Aortic smooth muscle cell (primary cell): Measurements from ENCODE around the gene EIF1AD. TPM values are rescaled to one million over a fixed set of nuclear protein-coding genes. Genes with fewer than 3 reads are reported as not detected.

Experiments
- total RNA-seq: library from RNA; depleted of rRNA; stranded (reverse); fragments of >200 nt; gene quantifications from 2 replicates; pipeline ENCODE4 v1.2.3, GENCODE V29; 2014

EIF1AD gene
- 32.6 and 36.8 TPM in 2 replicates for total RNA-seq

GRCh38 chr11:66001942-66002647 is at the start of gene EIF1AD, which contains the start of gene BANF1:
EIF1AD (minus strand) TSS chr11:66002157; CDS start chr11:66000389, 1,768 bp downstream.
BANF1 (plus strand) TSS chr11:66002503; CDS start chr11:66003251, 748 bp downstream.

GRCh38 chr11:66048547-66049323 is 46.8 kb upstream of the EIF1AD start, which contains the start of gene GAL3ST3:
GAL3ST3 (minus strand) TSS chr11:66049161; CDS start chr11:66045415, 3,746 bp downstream.

GRCh38 chr11:66026017-66026529 is 24.1 kb upstream of the EIF1AD start, which contains the start of gene CATSPER1:
CATSPER1 (minus strand) TSS chr11:66026479; CDS start chr11:66026379, 100 bp downstream.

GRCh38 chr11:66011785-66012303 is 9.9 kb upstream of the EIF1AD start, which contains the start of gene CST6:
CST6 (plus strand) TSS chr11:66012008; CDS start chr11:66012045, 37 bp downstream.

GRCh38 chr11:65961267-65962140 is 40.5 kb downstream of the EIF1AD start, which contains the start of gene SART1:
SART1 (plus strand) TSS chr11:65961734; CDS start chr11:65961781, 47 bp downstream.

Other genes with a start within 250 kb of the EIF1AD start
- 4.9 and 5.5 TPM in 2 replicates for gene AP5B1, start 221.2 kb downstream of the EIF1AD start, total RNA-seq
- not detected in 2 replicates for gene OVOL1, start 215.1 kb downstream of the EIF1AD start, total RNA-seq
- 0.37 and 0.40 TPM in 2 replicates for gene SNX32, start 168.2 kb downstream of the EIF1AD start, total RNA-seq
- gene CFL1, start 144.0 kb downstream of the EIF1AD start, total RNA-seq: 1,495 and 1,569 TPM in 2 replicates
- gene MUS81, start 141.7 kb downstream of the EIF1AD start, total RNA-seq: 38.2 and 48.4 TPM in 2 replicates
- gene EFEMP2, start 129.4 kb downstream of the EIF1AD start, total RNA-seq: 78.6 and 82.4 TPM in 2 replicates
- 0.12 TPM in 1 of 2 replicates, not detected in the other for gene CTSW, start 122.3 kb downstream of the EIF1AD start, total RNA-seq
- gene FIBP, start 113.7 kb downstream of the EIF1AD start, total RNA-seq: 221 and 262 TPM in 2 replicates
- gene CCDC85B, start 111.5 kb downstream of the EIF1AD start, total RNA-seq: 80.3 and 83.5 TPM in 2 replicates
- 24.0 and 32.9 TPM in 2 replicates for gene FOSL1, start 101.8 kb downstream of the EIF1AD start, total RNA-seq
- gene C11orf68, start 83.1 kb downstream of the EIF1AD start, total RNA-seq: 25.0 and 26.1 TPM in 2 replicates
- gene DRAP1, start 82.7 kb downstream of the EIF1AD start, total RNA-seq: 574 and 841 TPM in 2 replicates
- 0.13 TPM in 1 of 2 replicates, not detected in the other for gene TSGA10IP, start 56.7 kb downstream of the EIF1AD start, total RNA-seq
- 52.0 and 80.1 TPM in 2 replicates for gene SART1, start 40.4 kb downstream of the EIF1AD start, total RNA-seq
- 16.5 and 25.9 TPM in 2 replicates for gene BANF1, start 346 bp upstream of the EIF1AD start, total RNA-seq
- 3.3 and 7.6 TPM in 2 replicates for gene CST6, start 9.9 kb upstream of the EIF1AD start, total RNA-seq
- gene CATSPER1, start 24.3 kb upstream of the EIF1AD start, total RNA-seq: 0.13 and 0.19 TPM in 2 replicates
- gene GAL3ST3, start 47.0 kb upstream of the EIF1AD start, total RNA-seq: not detected in 2 replicates
- gene SF3B2, start 50.2 kb upstream of the EIF1AD start, total RNA-seq: 127 and 134 TPM in 2 replicates
- 23.9 and 47.6 TPM in 2 replicates for gene PACS1, start 68.1 kb upstream of the EIF1AD start, total RNA-seq